Measurements from ENCODE around the gene LLGL2. TPM values are rescaled to one million over a fixed set of nuclear protein-coding genes. Genes with fewer than 3 reads are reported as not detected.

The LLGL2 gene
- total RNA-seq, 1 donor from 2014 or later = 50.6 TPM

- Histone ChIP-seq H3K27me3 (ENCODE audit: control insufficient read depth, insufficient read depth, low read length) (no peaks in the 10 kb centered on the region), H3K36me3 (ENCODE audit: control insufficient read depth, insufficient read depth, low read length) (no peaks in the 10 kb centered on the region), H3K4me3 (ENCODE audit: low read depth, low read length) (no peak overlapping the region)
- peak; percentile 72 for TF ChIP-seq CTCF (IDR thresholded peaks at IDR 0.05; ENCODE audit: insufficient read depth, low read length, poor library complexity, severe bottlenecking)
- DNase-seq (ENCODE audit: low read depth) = no peak
Measured at GRCh38 chr17:75504347-75505151, 20.9 kb upstream of the LLGL2 start.

GRCh38 chr17:75505152-75505409 lies 20.4 kb upstream of the LLGL2 start:
- no peaks in the 10 kb centered on the region for H3K27me3 ChIP-seq (ENCODE audit: control insufficient read depth, insufficient read depth, low read length)
- DNase-seq (ENCODE audit: low read depth) = no peak
- TF ChIP-seq CTCF (IDR thresholded peaks at IDR 0.05; ENCODE audit: insufficient read depth, low read length, poor library complexity, severe bottlenecking) = no peak
- no peaks in the 10 kb centered on the region for H3K36me3 ChIP-seq (ENCODE audit: control insufficient read depth, insufficient read depth, low read length)
- H3K4me3 ChIP-seq (ENCODE audit: low read depth, low read length) = no peak overlapping the region

GRCh38 chr17:75505640-75506039 lies 19.9 kb upstream of the LLGL2 start:
- no peak overlapping the region for H3K4me3 ChIP-seq (ENCODE audit: low read depth, low read length)
- no peaks in the 10 kb centered on the region for H3K36me3 ChIP-seq (ENCODE audit: control insufficient read depth, insufficient read depth, low read length)
- no peak for DNase-seq (ENCODE audit: low read depth)
- TF ChIP-seq CTCF (IDR thresholded peaks at IDR 0.05; ENCODE audit: insufficient read depth, low read length, poor library complexity, severe bottlenecking) = no peak
- H3K27me3 ChIP-seq (ENCODE audit: control insufficient read depth, insufficient read depth, low read length) = no peaks in the 10 kb centered on the region

GRCh38 chr17:75506134-75506533 lies 19.4 kb upstream of the LLGL2 start:
- Histone ChIP-seq H3K27me3 (ENCODE audit: control insufficient read depth, insufficient read depth, low read length) (no peaks in the 10 kb centered on the region), H3K4me3 (ENCODE audit: low read depth, low read length) (no peak overlapping the region), H3K36me3 (ENCODE audit: control insufficient read depth, insufficient read depth, low read length) (no peaks in the 10 kb centered on the region)
- no peak for TF ChIP-seq CTCF (IDR thresholded peaks at IDR 0.05; ENCODE audit: insufficient read depth, low read length, poor library complexity, severe bottlenecking)
- no peak for DNase-seq (ENCODE audit: low read depth)

GRCh38 chr17:75506888-75507287 lies 18.6 kb upstream of the LLGL2 start:
- no peak overlapping the region for H3K4me3 ChIP-seq (ENCODE audit: low read depth, low read length)

More at GRCh38 chr17:75506888-75507287, 18.6 kb upstream of the LLGL2 start:
- DNase-seq (ENCODE audit: low read depth) = no peak
- H3K27me3 ChIP-seq (ENCODE audit: control insufficient read depth, insufficient read depth, low read length) = no peaks in the 10 kb centered on the region
- H3K36me3 ChIP-seq (ENCODE audit: control insufficient read depth, insufficient read depth, low read length) = no peaks in the 10 kb centered on the region
- TF ChIP-seq CTCF (IDR thresholded peaks at IDR 0.05; ENCODE audit: insufficient read depth, low read length, poor library complexity, severe bottlenecking) = no peak
